DND-41 (cell line): ENCODE measurements around the gene TRIM7.
"Not testable (repeated sequence)": the region's sequence is repeated elsewhere in the genome, so short reads cannot be mapped to it uniquely, and the experiment has no call there.

Experiments
- ATAC-seq: fragments of 200-7000 bp; cut with Tn5 transposase; 3 replicates; pipeline ENCODE4 v1.9.1; 2021; ENCODE audit warnings: low read depth; ENCODE audit not compliant: insufficient read depth
- DNase-seq: peaks from one replicate; pipeline ENCODE4 v3.0.0-alpha.2; 2020
- H2AFZ ChIP-seq: 2 replicates; pipeline ENCODE4 v1.6.0; 2012; ENCODE audit warnings: low read depth, low read length
- H3K27ac ChIP-seq: 2 replicates; pipeline ENCODE4 v1.5.1; 2012; ENCODE audit warnings: low read length, inconsistent platforms
- H3K27me3 ChIP-seq: fragments of 200-600 bp; sonication (generic); 2 replicates; pipeline ENCODE4 v1.6.0; 2012; ENCODE audit warnings: low read length, mild to moderate bottlenecking, inconsistent platforms; ENCODE audit not compliant: insufficient read depth, poor library complexity
- H3K36me3 ChIP-seq: 2 replicates; pipeline ENCODE4 v1.5.1; 2012; ENCODE audit warnings: low read length, inconsistent platforms; ENCODE audit not compliant: insufficient read depth
- H3K4me1 ChIP-seq: 2 replicates; pipeline ENCODE4 v1.5.1; 2012; ENCODE audit warnings: mild to moderate bottlenecking, low read length; ENCODE audit not compliant: insufficient read depth
- H3K4me2 ChIP-seq: 2 replicates; pipeline ENCODE4 v1.6.0; 2012; ENCODE audit warnings: mild to moderate bottlenecking, moderate library complexity, low read length, inconsistent platforms; ENCODE audit not compliant: insufficient read depth
- H3K4me3 ChIP-seq, 2 experiments: fragments of 200-600 bp in 1 of 2; shearing (Covaris generic) in 1 of 2; 2 replicates each; pipeline ENCODE4 v1.5.1; 2012 to 2016; ENCODE audit warnings: inconsistent platforms in 2 of 2, low read length in 2 of 2, mild to moderate bottlenecking in 2 of 2, low read depth in 1 of 2, moderate library complexity in 1 of 2
- H3K79me2 ChIP-seq: 2 replicates; pipeline ENCODE4 v1.6.0; 2012; ENCODE audit warnings: low read length, inconsistent platforms; ENCODE audit not compliant: insufficient read depth
- H3K9ac ChIP-seq: 2 replicates; pipeline ENCODE4 v1.6.0; 2012; ENCODE audit warnings: low read depth, mild to moderate bottlenecking, inconsistent platforms, low read length, moderate library complexity
- H3K9me3 ChIP-seq: 2 replicates; pipeline ENCODE4 v1.5.1; 2012; ENCODE audit warnings: low read length, moderate library complexity, mild to moderate bottlenecking, inconsistent platforms; ENCODE audit not compliant: insufficient read depth, severe bottlenecking
- H4K20me1 ChIP-seq: 2 replicates; pipeline ENCODE4 v1.6.0; 2012; ENCODE audit warnings: low read length; ENCODE audit not compliant: insufficient read depth
- CTCF ChIP-seq: IDR thresholded peaks from 2 replicates; pipeline ENCODE4 v1.5.1; 2012; ENCODE audit warnings: borderline replicate concordance, low read length, moderate library complexity, mild to moderate bottlenecking; ENCODE audit not compliant: poor library complexity, severe bottlenecking; ENCODE audit errors: extremely low read depth
- EZH2 ChIP-seq: IDR thresholded peaks from 3 replicates; pipeline ENCODE4 v1.6.1; 2012; ENCODE audit warnings: borderline replicate concordance, low read depth, mild to moderate bottlenecking, moderate library complexity, low read length, inconsistent platforms; ENCODE audit not compliant: severe bottlenecking

The TRIM7 gene

DNA sequence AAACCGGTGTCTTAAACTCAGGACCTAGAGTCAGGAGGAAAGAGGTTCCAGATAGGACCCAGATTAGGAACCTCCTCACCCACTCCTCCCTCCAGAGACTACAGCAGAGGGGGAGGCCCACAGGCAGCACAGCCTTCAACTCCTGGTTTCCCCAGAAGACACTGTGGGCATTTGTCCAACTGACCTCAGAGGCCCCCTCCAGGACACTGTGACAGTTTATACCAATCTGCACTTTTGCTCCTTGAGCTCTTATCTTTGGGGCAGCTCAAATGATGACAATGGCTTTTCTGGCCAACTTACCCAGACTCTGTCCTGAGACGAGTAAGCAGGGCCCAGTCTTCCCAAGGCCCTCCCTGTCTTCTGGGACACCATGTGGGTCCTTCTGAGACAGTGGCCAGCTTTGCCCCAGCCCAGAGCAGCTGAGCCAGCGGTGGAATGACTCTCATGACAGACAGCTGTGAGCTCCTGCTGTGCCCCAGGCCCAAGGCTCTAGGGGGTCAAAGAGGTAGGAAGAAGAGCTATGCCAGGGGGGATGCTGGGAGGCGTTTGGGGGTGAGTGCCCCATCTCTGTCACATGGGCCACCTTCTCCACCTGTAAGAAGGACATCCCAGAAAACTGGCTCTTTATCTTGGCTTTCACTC lies 43.3 kb downstream of the TRIM7 start:
- TF ChIP-seq CTCF, result no peak
- no peak for TF ChIP-seq EZH2
- no peaks in the 10 kb centered on the region for H3K27me3 ChIP-seq
- H4K20me1 ChIP-seq, result no peaks in the 10 kb centered on the region
- H3K4me2 ChIP-seq, result peak overlapping the region; percentile 72
- H3K79me2 ChIP-seq, result no peaks in the 10 kb centered on the region
- DNase-seq (no peak), ATAC-seq (no peak)
- peak overlapping the region; percentile 79 for H2AFZ ChIP-seq
- peak overlapping the region in 1 of 2 experiments; percentile 57; a peak in 2 of 4 replicates for H3K4me3 ChIP-seq
- H3K9ac ChIP-seq, result peak overlapping the region; percentile 39
- no peaks in the 10 kb centered on the region for H3K9me3 ChIP-seq
- no peaks in the 10 kb centered on the region for H3K36me3 ChIP-seq
- peak overlapping the region; percentile 57 for H3K27ac ChIP-seq
- H3K4me1 ChIP-seq, result peaks cover 25% of the 10 kb centered on the region

DNA sequence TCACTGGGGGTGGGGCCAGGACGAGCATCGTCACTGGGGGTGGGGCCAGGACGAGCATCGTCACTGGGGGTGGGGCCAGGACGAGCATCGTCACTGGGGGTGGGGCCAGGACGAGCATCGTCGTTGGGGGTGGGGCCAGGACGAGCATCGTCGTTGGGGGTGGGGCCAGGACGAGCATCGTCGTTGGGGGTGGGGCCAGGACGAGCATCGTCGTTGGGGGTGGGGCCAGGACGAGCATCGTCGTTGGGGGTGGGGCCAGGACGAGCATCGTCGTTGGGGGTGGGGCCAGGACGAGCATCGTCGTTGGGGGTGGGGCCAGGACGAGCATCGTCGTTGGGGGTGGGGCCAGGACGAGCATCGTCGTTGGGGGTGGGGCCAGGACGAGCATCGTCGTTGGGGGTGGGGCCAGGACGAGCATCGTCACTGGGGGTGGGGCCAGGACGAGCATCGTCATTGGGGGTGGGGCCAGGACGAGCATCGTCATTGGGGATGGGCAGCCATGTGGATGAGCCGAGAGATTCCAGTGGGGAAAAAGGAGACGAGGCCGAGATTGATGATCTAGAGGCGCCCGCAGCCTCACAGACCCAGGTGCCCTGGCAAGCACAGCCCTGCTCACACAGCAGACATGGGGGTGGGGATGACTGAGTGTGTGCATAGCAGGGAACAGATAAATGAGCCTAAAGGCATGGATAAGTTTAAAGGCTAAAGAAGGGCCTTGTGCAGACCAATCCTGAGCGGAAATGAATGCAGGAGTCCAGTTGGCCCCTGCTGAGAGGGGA lies 44.1 kb downstream of the TRIM7 start:
- ATAC-seq, result peak; percentile 48; the same call in 2 of the 3 replicates
- Histone ChIP-seq H2AFZ (peak overlapping the region; percentile 79), H3K9ac (peak overlapping the region; percentile 39), H3K4me1 (peaks cover 25% of the 10 kb centered on the region), H3K4me2 (peak overlapping the region; percentile 72), H3K4me3 (peak overlapping the region in 1 of 2 experiments; percentile 57; a peak in 2 of 4 replicates), H3K27ac (peak overlapping the region; percentile 57)
- H4K20me1 ChIP-seq, H3K79me2 ChIP-seq, H3K27me3 ChIP-seq, H3K9me3 ChIP-seq, H3K36me3 ChIP-seq: not testable (repeated sequence)
- peak; percentile 52 for DNase-seq

DNA sequence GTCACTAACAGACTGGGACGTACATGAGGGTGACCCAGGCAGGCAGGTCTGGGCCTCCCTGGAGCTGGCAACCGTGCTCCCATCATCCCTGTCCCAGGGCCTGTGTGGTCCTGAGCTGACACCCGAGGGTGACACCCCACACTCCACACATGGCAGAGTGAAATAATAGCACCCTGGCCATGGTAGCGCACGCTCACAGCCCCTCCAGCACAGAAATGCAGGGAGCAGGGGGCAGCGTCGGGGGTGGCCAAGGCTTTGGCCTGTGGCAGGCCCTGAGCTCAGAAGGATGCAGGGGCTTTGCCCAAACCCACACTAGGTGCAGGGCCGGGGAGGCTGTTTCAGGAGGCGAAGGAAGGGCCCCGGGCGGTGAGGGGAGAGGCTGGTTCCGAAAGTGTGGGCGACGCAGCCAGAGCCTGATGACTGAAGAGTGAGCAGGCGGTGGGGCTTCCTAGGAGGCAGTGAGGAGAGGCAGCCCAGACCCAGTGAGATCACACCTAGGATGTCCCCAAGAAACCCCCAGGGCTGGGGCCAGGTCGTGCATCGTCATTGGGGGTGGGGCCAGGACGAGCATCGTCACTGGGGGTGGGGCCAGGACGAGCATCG lies 44.7 kb downstream of the TRIM7 start:
- ATAC-seq, result peak; percentile 53
- H3K9me3 ChIP-seq, result no peaks in the 10 kb centered on the region
- no peaks in the 10 kb centered on the region for H4K20me1 ChIP-seq
- H3K27ac ChIP-seq, result peak overlapping the region; percentile 34
- DNase-seq, result peak; percentile 57
- H3K9ac ChIP-seq, result peak overlapping the region; percentile 32; the same call in 1 of the 2 replicates
- peaks cover 25% of the 10 kb centered on the region for H3K4me1 ChIP-seq
- peak overlapping the region in 1 of 2 experiments; percentile 43; a peak in 2 of 4 replicates for H3K4me3 ChIP-seq
- peak overlapping the region; percentile 53 for H3K4me2 ChIP-seq
- peak overlapping the region; percentile 72 for H2AFZ ChIP-seq
- H3K36me3 ChIP-seq, result no peaks in the 10 kb centered on the region
- TF ChIP-seq EZH2 (no peak), CTCF (no peak)
- no peaks in the 10 kb centered on the region for H3K27me3 ChIP-seq
- no peaks in the 10 kb centered on the region for H3K79me2 ChIP-seq
